Central memory CD8-positive, alpha-beta T cell (primary cell): Measurements from ENCODE around the gene ZXDB.
"Not testable (repeated sequence)": the region's sequence is repeated elsewhere in the genome, so short reads cannot be mapped to it uniquely, and the experiment has no call there.

Experiments used
- ATAC-seq: fragments of 150-1000 bp; cut with Tn5 transposase; replicated peaks from 2 replicates; pipeline ENCODE4 v1.10.0; 2022; ENCODE audit warnings: mild to moderate bottlenecking, moderate FRiP score, moderate number of reproducible peaks; ENCODE audit not compliant: poor library complexity, severe bottlenecking; ENCODE audit errors: extremely low read depth
- DNase-seq, 2 donors: peaks; one replicate each; pipeline ENCODE4 v3.0.0; 2021; ENCODE audit warnings: low spot score in 2 of 2
- H3K27ac Mint-ChIP-seq: one replicate; pipeline ENCODE4 v1.8.0; 2022; ENCODE audit warnings: low read depth, mild to moderate bottlenecking, moderate library complexity, mixed read lengths
- H3K27me3 Mint-ChIP-seq: one replicate; pipeline ENCODE4 v1.8.0; 2022; ENCODE audit warnings: mixed read lengths
- H3K36me3 Mint-ChIP-seq: one replicate; pipeline ENCODE4 v1.8.0; 2022; ENCODE audit warnings: mild to moderate bottlenecking, moderate library complexity, mixed read lengths; ENCODE audit not compliant: insufficient read depth
- H3K4me1 Mint-ChIP-seq: one replicate; pipeline ENCODE4 v1.8.0; 2022; ENCODE audit warnings: mixed read lengths
- H3K4me3 Mint-ChIP-seq: one replicate; pipeline ENCODE4 v1.8.0; 2022; ENCODE audit warnings: mild to moderate bottlenecking, moderate library complexity, mixed read lengths
- H3K9me3 Mint-ChIP-seq: one replicate; pipeline ENCODE4 v1.8.0; 2022; ENCODE audit warnings: mixed read lengths

ZXDB gene

DNA sequence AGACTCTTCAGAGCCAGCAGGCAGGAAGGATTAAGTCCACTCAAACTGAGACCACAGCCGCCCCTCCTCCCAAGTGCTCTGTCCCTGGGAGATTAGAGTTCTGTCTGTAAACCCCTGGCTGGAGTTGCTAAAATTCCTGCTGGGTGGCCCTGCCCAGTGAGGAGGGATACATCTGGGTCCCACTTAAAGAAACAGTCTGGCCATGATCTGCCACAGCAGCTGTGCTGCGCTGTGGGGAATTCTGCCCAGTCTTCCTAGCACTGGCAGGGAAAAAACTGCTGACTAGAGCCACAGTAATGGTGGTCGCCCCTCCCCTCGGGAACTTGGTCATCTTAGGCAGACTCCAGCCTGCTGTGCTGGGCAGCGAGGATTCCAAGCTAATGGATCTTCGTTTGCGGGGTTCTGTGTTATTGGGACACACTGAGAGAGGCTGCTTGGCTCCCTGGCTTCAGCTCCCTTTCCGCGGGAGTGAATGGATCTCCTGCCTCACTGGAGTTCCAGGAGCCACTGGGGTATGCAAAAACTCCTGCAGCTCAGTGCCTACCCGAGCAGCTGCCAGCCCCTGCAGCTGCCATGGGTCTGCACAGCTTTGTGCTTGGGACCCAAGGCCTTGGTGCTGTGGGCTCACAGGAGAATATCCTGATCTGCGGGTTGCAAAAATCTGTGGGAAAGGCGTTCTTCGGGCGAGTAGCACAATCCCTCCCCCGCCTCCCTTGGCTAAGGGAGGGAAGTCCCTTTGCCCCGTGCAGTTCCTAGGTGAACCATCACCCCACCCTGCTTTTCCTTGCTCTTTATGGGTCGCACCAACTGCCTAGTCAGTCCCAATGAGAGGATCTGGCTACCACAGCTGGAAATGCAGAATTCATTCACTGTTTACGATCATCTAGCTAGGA, 15.7 kb downstream of the ZXDB start:
- Mint-ChIP-seq H3K4me3 (no peak overlapping the region), H3K36me3 (peaks cover 3% of the 10 kb centered on the region), H3K27ac (no peak overlapping the region), H3K27me3 (no peaks in the 10 kb centered on the region), H3K4me1 (peaks cover 17% of the 10 kb centered on the region), H3K9me3 (no peaks in the 10 kb centered on the region)
- DNase-seq (no peak), ATAC-seq (no peak)

DNA sequence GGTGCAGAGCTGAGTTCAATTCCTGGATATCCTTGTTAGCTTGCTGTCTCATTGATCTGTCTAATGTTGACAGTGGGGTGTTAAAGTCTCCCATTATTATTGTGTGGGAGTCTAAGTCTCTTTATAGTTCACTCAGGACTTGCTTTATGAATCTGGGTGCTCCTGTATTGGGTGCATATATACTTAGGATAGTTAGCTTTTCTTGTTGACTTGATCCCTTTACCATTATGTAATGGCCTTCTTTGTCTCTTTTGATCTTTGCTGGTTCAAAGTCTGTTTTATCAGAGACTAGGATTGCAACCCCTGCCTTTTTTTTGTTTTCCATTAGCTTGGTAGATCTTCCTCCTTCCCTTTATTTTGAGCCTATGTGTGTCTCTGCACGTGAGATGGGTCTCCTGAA, 21.5 kb downstream of the ZXDB start:
- not testable (repeated sequence) for H3K27ac Mint-ChIP-seq, H3K9me3 Mint-ChIP-seq, DNase-seq, H3K36me3 Mint-ChIP-seq, H3K27me3 Mint-ChIP-seq, H3K4me1 Mint-ChIP-seq, ATAC-seq, H3K4me3 Mint-ChIP-seq

GRCh38 chrX:57629438-57629837, 37.6 kb downstream of the ZXDB start:
- H3K9me3 Mint-ChIP-seq, result peaks cover 12% of the 10 kb centered on the region
- ATAC-seq, H3K27ac Mint-ChIP-seq, H3K27me3 Mint-ChIP-seq, DNase-seq, H3K36me3 Mint-ChIP-seq, H3K4me1 Mint-ChIP-seq, H3K4me3 Mint-ChIP-seq: not testable (repeated sequence)

- no peak for ATAC-seq
- Mint-ChIP-seq H3K4me3 (no peak overlapping the region), H3K9me3 (no peaks in the 10 kb centered on the region), H3K36me3 (peaks cover 3% of the 10 kb centered on the region), H3K27me3 (no peaks in the 10 kb centered on the region), H3K4me1 (no peaks in the 10 kb centered on the region), H3K27ac (no peak overlapping the region)
- no peak for DNase-seq
These were observed 48.8 kb downstream of the ZXDB start for GRCh38 chrX:57640674-57641016.

GRCh38 chrX:57641338-57641737, 49.5 kb downstream of the ZXDB start:
- H3K9me3 Mint-ChIP-seq, result no peaks in the 10 kb centered on the region
- H3K4me3 Mint-ChIP-seq, result no peak overlapping the region
- H3K4me1 Mint-ChIP-seq, result no peaks in the 10 kb centered on the region
- H3K27ac Mint-ChIP-seq, result no peak overlapping the region
- DNase-seq (no peak), ATAC-seq (no peak)
- H3K27me3 Mint-ChIP-seq, result no peaks in the 10 kb centered on the region
- H3K36me3 Mint-ChIP-seq, result peaks cover 3% of the 10 kb centered on the region

- Mint-ChIP-seq H3K27ac (no peak overlapping the region), H3K4me3 (no peak overlapping the region), H3K36me3 (no peaks in the 10 kb centered on the region), H3K9me3 (no peaks in the 10 kb centered on the region), H3K27me3 (no peaks in the 10 kb centered on the region), H3K4me1 (no peaks in the 10 kb centered on the region)
- ATAC-seq, result no peak
- no peak for DNase-seq
These were observed 51.9 kb downstream of the ZXDB start for GRCh38 chrX:57643698-57644097.

- DNase-seq (no peak), ATAC-seq (no peak)
- H3K36me3 Mint-ChIP-seq, result no peaks in the 10 kb centered on the region
- no peaks in the 10 kb centered on the region for H3K9me3 Mint-ChIP-seq
- H3K4me3 Mint-ChIP-seq, result no peak overlapping the region
- no peaks in the 10 kb centered on the region for H3K4me1 Mint-ChIP-seq
- H3K27ac Mint-ChIP-seq, result no peak overlapping the region
- H3K27me3 Mint-ChIP-seq, result no peaks in the 10 kb centered on the region
These were observed 55.2 kb downstream of the ZXDB start for GRCh38 chrX:57647020-57647419.
